Stimulated activated CD4-positive, alpha-beta T cell treated with anti-CD3 and anti-CD28 coated beads, TNF-alpha, amount 100 ng/mL, for 48 hours (primary cell): ENCODE results near the gene SEC14L1.
A peak's percentile ranks its signal among the peaks of the same experiment; 100 is the strongest.

Experiments
- DNase-seq, 3 donors: peaks; one replicate each; pipeline ENCODE4 v3.0.0-alpha.2; 2020; ENCODE audit warnings: low read depth in 3 of 3

The SEC14L1 gene

GRCh38 chr17:77163001-77163400 lies 22.2 kb downstream of the SEC14L1 start:
- DNase-seq, result no peak

- no peak for DNase-seq
Observed at GRCh38 chr17:77163511-77164280, 22.9 kb downstream of the SEC14L1 start.

DNA sequence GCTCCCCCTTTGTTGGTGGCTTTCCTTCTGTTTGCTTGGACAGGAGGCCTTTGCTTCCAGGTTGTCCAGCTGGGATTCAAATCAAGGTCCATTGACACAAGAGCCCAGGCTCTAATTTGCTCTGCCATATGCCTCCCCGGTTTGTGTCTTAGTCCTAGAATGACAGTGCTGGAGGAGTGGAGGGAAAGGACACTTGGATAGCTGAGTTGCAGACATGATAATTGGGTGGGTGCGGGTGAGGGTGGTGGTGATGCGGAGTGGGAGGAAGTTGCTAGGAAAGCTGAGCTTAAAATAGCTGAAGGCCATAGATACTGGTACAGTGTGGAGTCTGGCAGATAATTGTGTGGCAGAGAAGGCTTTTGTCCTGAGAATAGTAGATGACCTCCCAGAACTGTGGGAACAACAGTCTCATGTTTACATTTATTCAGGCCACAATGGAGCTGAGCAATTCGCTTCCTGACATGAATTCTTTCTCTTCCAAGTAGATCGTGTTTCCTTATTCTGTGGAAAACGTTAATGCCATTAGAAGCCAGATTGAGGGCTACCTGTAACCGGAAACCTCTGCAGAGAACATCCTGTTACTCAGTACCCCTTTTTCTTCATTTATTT lies 23.8 kb downstream of the SEC14L1 start:
- DNase-seq, result no peak

DNA sequence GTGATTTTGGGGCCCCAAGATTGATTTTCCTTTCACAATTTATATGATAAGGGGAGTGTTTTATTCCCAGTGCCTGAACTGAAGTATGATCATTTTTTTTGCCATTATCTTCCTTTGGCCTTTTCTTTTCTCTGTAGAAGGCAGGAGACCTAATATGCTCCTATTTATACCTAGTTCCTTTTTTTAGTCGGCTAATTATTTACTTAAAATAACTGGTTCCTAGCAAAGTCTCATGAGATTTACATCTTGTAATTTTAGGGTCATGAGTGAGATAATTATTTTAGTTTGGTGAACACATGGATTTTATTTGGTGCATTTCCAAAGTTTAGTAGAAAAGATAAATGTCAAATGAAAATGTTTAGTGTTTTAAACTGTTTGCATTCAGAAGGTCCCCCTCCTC lies 24.8 kb downstream of the SEC14L1 start:
- no peak for DNase-seq

- DNase-seq, result no peak
Observed at GRCh38 chr17:77167472-77168306, 26.9 kb downstream of the SEC14L1 start.

DNA sequence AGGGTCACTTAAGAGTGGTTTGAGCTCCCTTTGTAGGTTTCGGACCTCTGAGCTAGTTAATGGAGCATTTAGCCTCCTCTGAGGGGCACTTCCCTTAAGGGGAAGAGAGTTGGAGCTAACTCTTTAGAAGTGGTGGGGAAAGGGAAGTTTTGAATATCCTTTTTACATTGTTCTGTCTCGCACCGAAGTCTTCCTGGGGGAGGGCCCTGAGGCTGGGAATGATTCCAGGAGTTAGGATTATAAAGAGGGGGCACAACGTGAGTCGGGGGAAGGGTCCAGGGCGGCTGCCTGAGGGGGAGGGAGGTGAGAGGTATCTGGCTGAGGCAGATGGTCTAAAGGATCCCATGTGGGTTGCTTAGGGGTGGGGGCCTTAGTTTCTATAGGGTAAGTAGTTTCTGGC lies 32.3 kb downstream of the SEC14L1 start:
- no peak for DNase-seq

DNA sequence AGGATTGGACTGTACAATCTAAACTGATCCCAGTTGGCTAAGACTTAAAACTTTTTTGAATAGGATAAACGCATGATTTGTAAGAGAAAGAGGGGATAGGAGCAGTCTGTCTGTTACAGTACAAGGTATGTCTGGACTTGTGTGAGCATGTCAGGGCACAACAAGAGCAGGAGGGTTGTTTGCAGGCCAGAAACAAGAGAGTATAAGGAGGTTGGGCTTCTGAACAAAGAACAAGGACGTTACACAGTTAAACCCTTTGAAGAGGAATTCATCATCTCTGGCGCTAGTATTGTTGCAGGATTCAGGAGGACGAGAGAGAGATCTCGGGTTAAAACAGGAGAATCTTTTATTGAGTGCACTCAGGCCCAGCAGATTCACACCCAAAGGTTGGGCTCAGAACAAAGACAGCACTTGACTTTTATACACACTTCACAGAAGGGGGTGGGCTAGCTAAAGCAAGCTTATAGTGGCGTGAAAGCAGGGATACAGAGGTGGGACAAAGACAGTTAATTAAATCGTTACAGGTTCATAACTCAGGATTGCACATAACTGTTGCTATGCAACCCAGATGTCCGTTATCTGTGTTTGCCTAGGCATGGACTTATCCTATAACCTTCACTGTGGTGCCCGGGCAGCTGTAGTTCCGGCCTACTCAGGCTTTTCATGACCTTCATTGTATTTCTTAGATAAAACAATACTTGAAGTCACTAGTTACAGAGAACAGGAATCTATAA lies 34.3 kb downstream of the SEC14L1 start:
- DNase-seq, result no peak

DNA sequence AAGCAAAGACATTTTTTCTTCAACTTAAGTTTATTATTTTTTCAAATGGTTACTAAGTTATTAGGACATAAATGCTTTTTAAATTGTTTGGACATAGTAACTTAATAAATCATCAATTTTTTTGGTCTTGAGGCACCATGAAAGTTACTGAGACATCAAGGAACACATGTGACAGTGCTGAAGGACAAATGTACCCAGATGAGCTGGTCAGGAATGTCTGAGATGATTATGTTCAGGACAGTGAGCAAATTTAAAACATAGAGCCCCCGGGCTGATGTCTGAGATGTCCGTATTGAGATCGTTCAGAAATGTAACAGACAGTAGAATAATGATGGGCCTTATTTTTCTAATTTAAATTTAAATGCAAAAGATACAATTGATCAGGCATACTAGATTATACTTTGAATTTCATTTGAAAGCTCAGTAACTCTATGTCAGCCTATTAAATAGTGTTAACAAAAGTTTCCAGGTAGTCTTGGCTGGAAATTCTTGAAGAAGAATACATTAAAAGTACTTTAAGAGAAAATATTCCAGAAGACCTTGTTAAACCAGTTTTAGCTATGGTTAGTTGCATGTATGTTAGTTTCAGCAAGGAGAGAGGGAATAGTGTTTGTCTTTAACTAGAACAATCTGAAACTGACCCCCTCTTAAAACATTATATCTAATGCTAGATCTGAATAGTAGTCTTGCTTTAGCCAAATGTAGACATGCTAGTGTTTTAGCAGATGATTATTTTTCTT lies 36.4 kb downstream of the SEC14L1 start:
- DNase-seq, result no peak

DNA sequence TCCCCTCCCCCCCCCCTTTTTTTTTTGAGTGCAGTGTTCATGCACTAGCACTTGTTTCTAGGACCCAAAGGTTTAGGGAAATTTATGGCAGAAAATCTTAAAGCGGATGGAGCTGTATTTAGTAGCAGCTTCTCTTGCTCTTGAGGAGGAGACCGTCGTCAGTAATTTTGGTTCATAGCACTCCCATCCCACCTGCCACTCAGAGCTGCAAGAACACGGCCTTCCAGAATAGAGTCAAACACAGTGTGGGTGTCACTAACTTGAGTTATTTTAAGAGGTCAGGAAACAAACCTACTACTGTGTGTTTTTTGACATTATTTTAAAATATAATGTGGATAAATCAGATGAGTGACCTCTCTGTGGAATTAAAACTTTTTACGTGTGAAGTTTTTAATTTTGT lies 37.3 kb downstream of the SEC14L1 start:
- no peak for DNase-seq

DNA sequence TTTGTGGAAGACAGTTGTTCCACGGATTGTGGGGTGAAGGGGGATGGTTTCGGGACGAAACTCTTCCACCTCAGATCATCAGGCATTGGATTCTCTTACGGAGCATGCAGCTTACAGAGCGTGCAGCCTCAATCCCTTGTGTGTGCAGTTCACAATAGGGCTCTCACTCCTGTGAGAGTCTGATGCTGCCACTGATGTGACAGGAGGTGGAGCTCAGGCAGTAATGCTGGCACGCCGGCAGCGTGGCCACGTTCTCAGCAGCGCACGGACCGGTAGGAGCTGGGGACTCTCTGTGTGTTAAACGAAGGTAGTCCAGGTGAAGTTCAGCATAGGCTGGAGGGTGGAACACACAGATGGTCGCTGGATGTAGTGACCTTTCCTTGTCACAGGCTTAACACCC lies 37.8 kb downstream of the SEC14L1 start:
- no peak for DNase-seq

DNA sequence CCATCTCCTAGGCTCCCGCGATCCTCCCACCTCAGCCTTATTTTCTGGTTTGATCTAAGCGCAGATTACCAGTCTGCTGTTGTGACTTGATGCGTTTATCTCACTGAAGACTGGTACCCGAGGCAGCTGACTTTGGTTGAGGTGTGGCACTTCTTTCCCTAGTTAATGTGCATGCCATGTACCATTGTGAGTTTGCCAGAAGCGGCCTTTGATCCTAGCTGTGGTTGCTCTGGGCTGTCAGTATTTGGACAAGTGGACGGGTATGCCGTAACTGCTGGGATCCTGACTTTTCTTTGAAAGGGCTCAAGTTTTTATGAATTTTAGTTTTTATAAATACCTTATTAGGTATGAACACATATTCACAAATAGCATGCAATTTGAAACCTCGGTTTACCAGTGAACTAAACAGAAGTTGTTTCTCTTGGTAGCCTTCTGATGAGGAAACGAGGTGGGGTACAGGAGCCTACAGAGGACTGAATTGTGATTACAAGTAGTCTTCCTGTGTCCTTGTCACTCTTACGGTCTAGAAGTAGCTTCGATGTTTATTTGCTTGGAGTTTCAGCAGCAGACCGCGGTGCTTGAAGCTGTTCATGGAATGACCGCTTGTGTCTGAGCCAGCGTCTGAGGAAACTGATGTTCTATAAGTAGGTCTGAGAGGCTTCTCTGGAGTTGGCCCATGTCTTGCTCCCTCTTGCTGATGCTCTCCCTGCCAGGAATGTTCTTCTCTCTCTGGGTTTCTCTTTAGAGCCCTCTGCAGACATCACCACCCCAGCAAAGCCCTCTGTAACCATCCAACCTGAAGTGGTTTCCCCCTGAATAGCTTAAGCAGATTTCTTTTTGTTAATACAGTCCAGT lies 40.0 kb downstream of the SEC14L1 start:
- no peak for DNase-seq

DNA sequence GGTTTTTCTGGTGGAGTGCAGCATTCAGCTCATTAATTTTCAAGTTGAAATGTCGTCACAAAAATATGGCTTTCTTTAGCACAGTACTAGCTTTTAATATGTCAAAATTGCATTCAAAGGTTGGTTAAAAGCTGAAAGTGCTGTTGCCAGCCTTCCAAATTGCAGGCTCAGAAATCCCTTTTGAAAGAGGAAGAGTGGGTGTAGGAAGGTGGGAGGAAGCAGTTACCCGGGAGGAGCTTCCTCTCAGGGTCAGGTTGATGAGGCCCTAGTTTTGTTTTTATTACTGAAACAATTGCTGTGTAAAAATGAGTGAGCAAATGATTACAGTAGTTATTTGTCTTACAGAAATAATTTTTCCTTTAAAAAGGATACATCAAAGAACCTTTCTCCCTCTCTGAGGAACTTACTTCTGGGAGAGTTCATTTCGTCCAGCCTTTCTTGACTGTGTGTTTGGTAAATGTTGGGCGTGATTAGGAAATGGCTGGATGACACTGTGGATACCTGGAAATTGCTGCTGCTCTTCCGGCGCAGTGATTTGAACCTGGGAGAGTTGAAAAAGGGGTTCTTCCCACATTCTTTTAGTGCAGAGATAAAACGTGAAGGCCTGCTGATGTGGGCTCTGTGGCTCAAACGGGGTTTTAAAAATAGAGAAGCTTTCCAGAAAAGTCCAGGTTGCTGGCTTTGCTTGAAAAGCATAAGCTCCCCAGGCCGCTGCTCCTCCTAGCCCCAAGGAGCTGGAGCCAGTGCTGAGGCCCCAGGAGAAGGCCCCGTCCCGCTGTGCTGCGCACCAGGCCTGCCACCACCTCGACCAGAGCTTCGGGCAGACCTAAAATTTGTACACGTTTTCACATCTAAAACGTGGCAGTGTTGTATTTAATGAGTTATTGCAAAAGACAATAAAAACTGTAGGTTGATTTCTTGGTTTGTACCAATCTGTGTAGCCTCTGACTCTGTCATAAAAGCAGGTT lies 41.7 kb downstream of the SEC14L1 start:
- DNase-seq, result no peak

GRCh38 chr17:77184474-77184873 lies 43.7 kb downstream of the SEC14L1 start:
- no peak for DNase-seq

- no peak for DNase-seq
Observed at GRCh38 chr17:77185137-77185536, 44.4 kb downstream of the SEC14L1 start.

DNA sequence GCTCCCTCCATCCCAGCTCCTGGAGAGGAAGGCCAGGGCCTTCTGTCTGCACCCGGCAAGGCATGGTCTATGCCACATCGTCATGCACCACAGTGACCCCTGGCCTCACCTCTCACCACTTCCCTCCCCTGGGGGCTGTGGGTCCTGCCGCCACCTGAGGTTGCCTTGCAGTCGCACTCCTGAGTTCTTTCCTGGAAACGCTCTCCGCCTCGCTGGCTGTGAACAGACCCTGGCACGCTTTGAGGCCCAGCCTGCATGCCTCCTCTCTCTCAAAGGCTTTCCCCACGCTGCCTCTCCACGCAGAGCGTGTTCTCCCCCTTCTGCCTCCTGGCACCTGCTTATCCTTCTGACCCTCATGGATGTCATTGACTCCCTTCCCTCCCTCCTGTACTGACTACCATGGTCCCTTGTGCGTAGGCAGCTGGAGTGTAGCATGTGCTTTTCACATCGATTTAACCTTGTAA lies 45.4 kb downstream of the SEC14L1 start:
- no peak for DNase-seq

- DNase-seq, result no peak
Observed at GRCh38 chr17:77188084-77189066, 47.6 kb downstream of the SEC14L1 start.

GRCh38 chr17:77189148-77189547 lies 48.4 kb downstream of the SEC14L1 start:
- DNase-seq, result peak in 1 of 3 donors; percentile 21

GRCh38 chr17:77190576-77190975 lies 49.8 kb downstream of the SEC14L1 start:
- DNase-seq, result no peak
